ENCODE results near the gene C5AR1.

- no peak for TF ChIP-seq POLR2A (IDR thresholded peaks at IDR 0.05)
- TF ChIP-seq, protein P1, sequence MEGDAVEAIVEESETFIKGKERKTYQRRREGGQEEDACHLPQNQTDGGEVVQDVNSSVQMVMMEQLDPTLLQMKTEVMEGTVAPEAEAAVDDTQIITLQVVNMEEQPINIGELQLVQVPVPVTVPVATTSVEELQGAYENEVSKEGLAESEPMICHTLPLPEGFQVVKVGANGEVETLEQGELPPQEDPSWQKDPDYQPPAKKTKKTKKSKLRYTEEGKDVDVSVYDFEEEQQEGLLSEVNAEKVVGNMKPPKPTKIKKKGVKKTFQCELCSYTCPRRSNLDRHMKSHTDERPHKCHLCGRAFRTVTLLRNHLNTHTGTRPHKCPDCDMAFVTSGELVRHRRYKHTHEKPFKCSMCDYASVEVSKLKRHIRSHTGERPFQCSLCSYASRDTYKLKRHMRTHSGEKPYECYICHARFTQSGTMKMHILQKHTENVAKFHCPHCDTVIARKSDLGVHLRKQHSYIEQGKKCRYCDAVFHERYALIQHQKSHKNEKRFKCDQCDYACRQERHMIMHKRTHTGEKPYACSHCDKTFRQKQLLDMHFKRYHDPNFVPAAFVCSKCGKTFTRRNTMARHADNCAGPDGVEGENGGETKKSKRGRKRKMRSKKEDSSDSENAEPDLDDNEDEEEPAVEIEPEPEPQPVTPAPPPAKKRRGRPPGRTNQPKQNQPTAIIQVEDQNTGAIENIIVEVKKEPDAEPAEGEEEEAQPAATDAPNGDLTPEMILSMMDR (IDR thresholded peaks at IDR 0.05), result no peak
Measured at GRCh38 chr19:47351548-47351947, 41.9 kb downstream of the C5AR1 start.

All from upper lobe of left lung (tissue), 4 donors.